Aorta (tissue), 5 donors: Measurements from ENCODE around the gene TMED7. TPM values are rescaled to one million over a fixed set of nuclear protein-coding genes. Genes with fewer than 3 reads are reported as not detected.

ENCODE experiments used
- ATAC-seq: fragments of 200-7000 bp; cut with Tn5 transposase; one replicate; pipeline ENCODE4 v1.9.1; 2022; ENCODE audit warnings: moderate library complexity; ENCODE audit not compliant: low FRiP score
- DNase-seq, 2 donors: peaks; one replicate each; pipeline ENCODE4 v3.0.0-alpha.2; 2020
- H3K27ac ChIP-seq, 2 donors: one replicate each; pipeline ENCODE4 v1.5.1; 2013; ENCODE audit warnings: low read length in 2 of 2, mild to moderate bottlenecking in 2 of 2, moderate library complexity in 2 of 2, control low read depth in 1 of 2, inconsistent platforms in 1 of 2, low read depth in 1 of 2
- H3K27me3 ChIP-seq, 2 donors: one replicate each; pipeline ENCODE4 v1.6.1; 2013; ENCODE audit warnings: control low read depth in 1 of 2, low read length in 1 of 2, mild to moderate bottlenecking in 1 of 2, moderate library complexity in 1 of 2; ENCODE audit not compliant: insufficient read depth in 2 of 2, control insufficient read depth in 1 of 2
- H3K36me3 ChIP-seq, 2 donors: one replicate each; pipeline ENCODE4 v1.6.1; 2013; ENCODE audit warnings: control low read depth in 1 of 2, low read length in 1 of 2, mild to moderate bottlenecking in 1 of 2; ENCODE audit not compliant: insufficient read depth in 2 of 2, control insufficient read depth in 1 of 2
- H3K4me1 ChIP-seq, 2 donors: one replicate each; pipeline ENCODE4 v1.6.1; 2013; ENCODE audit warnings: low read length in 2 of 2, control low read depth in 1 of 2, mild to moderate bottlenecking in 1 of 2, moderate library complexity in 1 of 2; ENCODE audit not compliant: insufficient read depth in 2 of 2, control insufficient read depth in 1 of 2
- H3K4me3 ChIP-seq, 2 donors: one replicate each; pipeline ENCODE4 v1.5.1; 2013; ENCODE audit warnings: low read length in 2 of 2, control low read depth in 1 of 2, mild to moderate bottlenecking in 1 of 2
- H3K9me3 ChIP-seq: one replicate; pipeline ENCODE4 v1.6.1; 2013; ENCODE audit warnings: mild to moderate bottlenecking, low read length; ENCODE audit not compliant: control insufficient read depth
- WGBS, 2 donors: extraction: QIAGEN DNeasy Blood & Tissue Kit; methylation state at CpG; one replicate each; pipeline ENCODE4 v1.1.7; 2013; 5-methylcytosine and 5-hydroxymethylcytosine counted together
- intact Hi-C, 2 donors: fragments of 100-400 bp; cut with DNase I; formaldehyde crosslinking; loops; one replicate each; pipeline versions ENCODE4 v1.14.2 to v1.15.0; 2022
- polyA plus RNA-seq, 2 donors: library from polyadenylated mRNA; stranded (reverse); fragments of 200-250 nt; gene quantifications; one replicate each; pipeline ENCODE4 v1.2.3, GENCODE V29; 2013
- total RNA-seq, 2 donors: library from RNA; stranded (reverse); fragmentation: NEBNext Ultra II Directional; extraction: Animal tissue kit (Norgen Biotek cat#: 25700); gene quantifications; one replicate each; pipeline ENCODE4 v1.2.1, GENCODE V29; 2021
- donor health status: healthy with polysubstance abuse.
- donor health status: Bipolar disorder and iron deficiency.
- donor health status: DM: no; HTN: no; CAD: no.
- donor health status: DM: no; HTN: no; CAD: no.
- donor health status: DM: yes; HTN: yes; CAD: no.

TMED7 gene
- total and polyA plus RNA-seq, 4 donors: 35.1 to 101 (median 68.0) TPM

DNA sequence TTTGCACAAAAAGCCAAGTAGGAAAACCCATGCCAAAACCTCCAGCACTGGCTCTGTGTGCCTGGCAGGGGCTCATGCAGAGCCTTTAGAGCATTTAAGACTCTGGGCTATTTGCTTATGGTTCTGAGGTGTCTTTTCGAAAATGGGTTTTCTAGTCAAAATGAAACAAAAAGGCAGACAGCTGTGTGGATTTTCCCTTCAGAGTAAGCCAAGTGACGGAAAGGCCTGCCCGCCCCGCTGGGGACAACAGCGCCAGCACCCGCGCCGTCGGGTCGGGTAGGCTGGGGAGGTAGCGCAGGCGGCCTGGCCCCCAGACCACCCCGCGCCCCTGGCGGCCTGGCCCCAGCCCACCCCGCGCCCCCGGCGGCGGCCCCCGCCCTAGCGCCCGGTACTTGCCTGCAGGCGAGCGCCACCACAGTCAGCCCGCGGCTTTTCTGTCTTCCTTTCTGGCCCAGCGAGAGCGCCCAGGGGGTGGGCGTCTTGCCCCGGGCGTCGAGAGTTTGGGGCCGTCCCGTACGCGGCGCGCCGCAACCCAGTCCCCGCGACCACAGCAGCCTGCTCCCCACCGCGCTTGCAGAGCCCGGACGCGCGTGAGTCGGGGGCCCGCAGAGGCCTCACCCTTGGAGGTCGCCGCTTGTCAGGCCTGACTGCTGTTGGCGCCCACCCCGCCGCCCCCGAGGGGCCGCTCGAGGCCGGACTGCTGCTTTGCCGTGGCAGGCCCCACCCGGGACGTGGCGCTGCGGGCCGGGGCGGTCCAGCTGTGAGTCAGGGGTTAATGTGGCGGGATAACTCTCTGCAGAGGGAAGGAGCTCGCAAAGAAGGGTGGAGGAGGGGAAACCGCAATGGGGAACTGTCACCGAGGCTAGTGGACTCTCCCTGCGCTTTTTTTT lies 23.9 kb downstream of the TMED7 start, which contains the start of gene TICAM2:
TICAM2 (minus strand) TSS at position 779 of the 890 bp plus-strand sequence. CDS start 21,223 bp downstream, outside the sequence.
- intact Hi-C loops: no loop called here

DNA sequence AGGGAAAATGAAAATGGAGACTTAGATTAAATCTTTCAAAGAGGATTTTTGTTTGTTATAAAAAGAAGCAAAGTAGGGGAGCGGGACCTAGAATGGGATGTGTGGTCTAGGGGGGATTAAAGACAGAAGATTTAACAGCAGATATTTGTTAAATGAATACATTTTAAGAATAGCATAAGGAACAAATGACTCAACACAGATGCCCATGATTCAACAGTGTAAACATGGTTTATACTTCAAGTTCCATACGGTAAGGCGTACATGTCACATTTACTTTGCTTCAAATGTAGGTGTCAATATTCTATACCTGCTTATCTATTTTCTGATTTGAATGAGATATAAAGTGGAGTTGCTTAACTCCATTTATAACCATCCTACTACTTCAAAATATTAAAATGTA lies 25.1 kb downstream of the TMED7 start:
- H3K9me3 ChIP-seq: no peaks in the 10 kb centered on the region
- no peaks in the 10 kb centered on the region for H3K36me3 ChIP-seq
- no peaks in the 10 kb centered on the region for H3K27me3 ChIP-seq
- no peak overlapping the region for H3K27ac ChIP-seq
- peak overlapping the region; percentile 86 to 99 for H3K4me3 ChIP-seq
- ATAC-seq (no peak), DNase-seq (no peak)
- H3K4me1 ChIP-seq: peaks cover 4 to 10% of the 10 kb centered on the region in 2 donors
- intact Hi-C loops: no loop called here
- WGBS, 2 donors: 84 to 91% methylated on average over 3 of the region's 3 CpGs

More for the DNA sequence above, 23.9 kb downstream of the TMED7 start, which contains the start of gene TICAM2:
- ATAC-seq (peak; percentile 89), DNase-seq (peak; percentile 86 to 89)
- Histone ChIP-seq H3K9me3 (no peaks in the 10 kb centered on the region), H3K27ac (peak within 1 kb of the TSS; percentile 2 to 70), H3K36me3 (no peaks in the 10 kb centered on the region), H3K27me3 (no peaks in the 10 kb centered on the region), H3K4me3 (peak within 1 kb of the TSS; percentile 86 to 99), H3K4me1 (peaks cover 4 to 10% of the 10 kb centered on the region in 2 donors)
- WGBS, 2 donors: 0% methylated on average over 71 of the region's 71 CpGs

DNA sequence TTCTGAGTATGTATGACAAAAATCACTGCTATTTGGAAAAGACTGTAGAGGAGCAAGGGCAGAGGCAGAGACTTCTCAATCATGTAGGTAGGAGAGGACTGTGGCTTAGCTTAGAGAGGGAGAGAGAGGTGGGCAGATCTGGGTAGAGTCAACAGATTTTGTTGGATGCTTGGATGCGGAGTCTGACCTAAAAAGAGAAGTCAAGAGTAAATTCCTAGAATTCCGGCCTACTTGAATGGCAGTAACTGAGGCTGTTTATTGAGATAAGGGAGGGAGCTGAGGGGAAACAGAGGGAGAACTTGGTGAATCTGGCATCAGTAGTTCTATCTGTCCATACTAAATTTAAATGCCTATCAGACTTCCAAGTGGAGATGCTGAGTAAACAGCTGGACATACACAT lies 25.9 kb downstream of the TMED7 start:
- Histone ChIP-seq H3K27me3 (no peaks in the 10 kb centered on the region), H3K4me1 (peaks cover 4 to 11% of the 10 kb centered on the region in 2 donors), H3K27ac (peak overlapping the region in 1 of 2 donors; percentile 40), H3K36me3 (no peaks in the 10 kb centered on the region), H3K9me3 (no peaks in the 10 kb centered on the region), H3K4me3 (no peak overlapping the region)
- no peak for DNase-seq
- intact Hi-C loops: no loop called here
- ATAC-seq: no peak
- 6 to 8% methylated on average over 2 of the region's 2 CpGs for WGBS, 2 donors

DNA sequence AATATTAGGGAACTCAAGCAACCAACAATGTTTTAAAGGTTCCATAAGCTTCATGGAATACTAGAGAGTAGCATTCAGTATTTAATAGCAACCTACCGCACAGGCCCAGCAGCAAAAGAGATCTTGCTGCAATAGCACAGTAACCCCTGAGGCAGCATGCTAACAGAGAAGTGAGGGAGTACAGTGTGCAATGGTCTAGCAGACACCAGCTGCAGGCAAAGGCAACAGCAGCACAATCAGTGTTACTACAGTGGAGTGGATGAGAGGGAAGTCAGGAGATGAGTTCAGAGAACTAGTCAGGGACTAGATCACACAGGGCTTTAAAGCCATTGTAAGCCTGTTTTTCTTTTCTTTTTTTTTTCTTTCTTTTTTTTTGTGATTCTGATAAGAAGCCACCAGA lies 26.3 kb downstream of the TMED7 start:
- 48 to 58% methylated on average over 1 of the region's 1 CpG for WGBS, 2 donors
- ATAC-seq (no peak), DNase-seq (peak in 1 of 2 donors; percentile 47)
- H3K4me3 ChIP-seq: no peak overlapping the region
- H3K27ac ChIP-seq: no peak overlapping the region
- no peaks in the 10 kb centered on the region for H3K27me3 ChIP-seq
- peaks cover 4 to 14% of the 10 kb centered on the region in 2 donors for H3K4me1 ChIP-seq
- intact Hi-C loops: no loop called here
- H3K36me3 ChIP-seq: no peaks in the 10 kb centered on the region
- H3K9me3 ChIP-seq: no peaks in the 10 kb centered on the region

DNA sequence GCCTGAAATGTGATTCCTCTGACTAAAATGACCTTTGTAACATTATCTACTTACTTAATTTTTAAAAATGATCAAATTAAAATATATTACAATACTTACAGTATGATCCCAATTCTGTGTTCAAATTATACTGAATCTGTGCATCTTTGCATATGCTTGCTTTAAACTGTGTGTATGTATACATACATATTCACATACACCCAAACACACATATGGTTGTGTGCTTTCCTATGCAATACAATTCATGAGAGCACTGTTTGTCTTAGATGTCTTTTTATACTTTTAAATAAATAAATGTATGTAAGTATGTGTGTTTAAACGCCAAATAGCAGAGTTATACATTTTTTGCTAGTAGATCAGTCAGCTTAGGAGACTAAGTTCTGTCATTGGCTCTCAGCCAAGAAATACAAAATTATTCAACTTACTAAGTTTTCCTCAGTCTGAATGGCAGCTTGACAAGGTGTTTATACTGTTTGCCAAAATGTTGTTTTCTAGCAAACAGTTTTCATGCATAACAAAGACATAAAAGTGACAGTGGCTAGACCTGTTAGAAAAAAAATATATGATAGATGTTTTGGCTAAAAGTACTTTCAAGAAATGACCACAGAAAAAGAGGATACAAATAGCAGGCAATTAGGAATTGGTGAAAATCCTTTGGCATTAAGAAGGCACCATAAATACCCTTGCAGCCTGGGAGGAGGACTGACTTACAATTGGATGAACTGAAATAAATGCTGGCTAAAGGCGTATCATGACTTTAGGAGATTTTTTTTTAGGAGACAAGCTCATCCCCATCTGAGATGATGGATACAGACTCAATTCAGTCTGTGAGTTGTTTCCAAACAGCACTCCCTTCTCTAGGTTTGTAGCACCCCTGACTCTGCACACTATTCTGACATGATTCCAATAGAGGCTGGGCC lies 31.4 kb downstream of the TMED7 start:
- WGBS, 2 donors: 56 to 64% methylated on average over 2 of the region's 2 CpGs
- intact Hi-C loops: no loop called here
- Histone ChIP-seq H3K27me3 (no peaks in the 10 kb centered on the region), H3K4me1 (peaks cover 0 to 4% of the 10 kb centered on the region in 2 donors), H3K9me3 (no peaks in the 10 kb centered on the region), H3K27ac (no peak overlapping the region), H3K4me3 (no peak overlapping the region), H3K36me3 (no peaks in the 10 kb centered on the region)
- ATAC-seq (no peak), DNase-seq (no peak)

DNA sequence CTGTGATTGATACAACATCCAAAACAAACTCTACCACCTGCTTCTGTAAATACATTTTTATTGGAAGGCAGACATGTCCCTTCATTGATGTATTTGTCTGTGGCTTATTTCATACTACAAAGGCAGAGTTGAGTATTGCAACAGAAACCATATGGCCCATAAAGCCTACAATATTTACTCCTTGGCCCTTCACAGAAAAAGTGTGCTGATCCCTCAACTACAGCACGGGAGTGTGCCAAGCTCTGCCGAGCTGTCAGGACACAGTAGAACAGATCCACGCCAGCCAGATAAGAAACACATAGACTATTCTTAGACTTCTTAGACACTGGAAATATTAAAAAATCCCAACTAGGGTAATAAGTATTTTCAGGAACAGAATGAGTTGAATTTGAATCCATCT lies 36.8 kb downstream of the TMED7 start:
- Histone ChIP-seq H3K27ac (no peak overlapping the region), H3K4me3 (no peak overlapping the region), H3K36me3 (no peaks in the 10 kb centered on the region), H3K27me3 (no peaks in the 10 kb centered on the region), H3K9me3 (no peaks in the 10 kb centered on the region), H3K4me1 (no peaks in the 10 kb centered on the region)
- intact Hi-C loops: loop anchor here in 1 of 2 donors (5.0 kb wide), 1 partner anchor 277 kb away; no protein-coding TSS in a partner anchor
- WGBS, 2 donors: 9 to 11% methylated on average over 3 of the region's 3 CpGs
- ATAC-seq (no peak), DNase-seq (no peak)

DNA sequence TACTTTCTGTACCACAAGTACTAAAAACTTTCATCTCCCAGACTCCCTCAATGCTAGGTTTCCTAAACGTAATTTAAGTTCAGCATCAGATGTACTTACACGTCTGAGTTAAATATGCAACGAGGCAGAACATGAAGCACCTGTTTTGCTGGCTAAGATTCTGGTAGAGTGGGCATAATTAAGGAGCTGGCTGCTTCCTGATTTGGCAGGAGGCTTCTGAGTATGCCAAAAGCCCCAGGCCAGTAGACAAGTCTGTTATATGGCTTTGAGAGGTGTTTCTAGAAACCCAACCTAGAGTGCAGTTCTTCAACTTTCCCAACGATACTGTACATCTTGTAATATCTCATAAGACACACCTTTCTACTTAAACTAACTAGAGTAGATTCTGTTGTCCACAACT lies 37.2 kb downstream of the TMED7 start:
- WGBS, 2 donors: 81 to 86% methylated on average over 4 of the region's 4 CpGs
- H3K4me3 ChIP-seq: no peak overlapping the region
- ATAC-seq: no peak
- no peaks in the 10 kb centered on the region for H3K36me3 ChIP-seq
- no peak for DNase-seq
- H3K27ac ChIP-seq: no peak overlapping the region
- no peaks in the 10 kb centered on the region for H3K9me3 ChIP-seq
- intact Hi-C loops: loop anchor here in 1 of 2 donors (5.0 kb wide), 1 partner anchor 276 kb away; no protein-coding TSS in a partner anchor
- no peaks in the 10 kb centered on the region for H3K4me1 ChIP-seq
- no peaks in the 10 kb centered on the region for H3K27me3 ChIP-seq

DNA sequence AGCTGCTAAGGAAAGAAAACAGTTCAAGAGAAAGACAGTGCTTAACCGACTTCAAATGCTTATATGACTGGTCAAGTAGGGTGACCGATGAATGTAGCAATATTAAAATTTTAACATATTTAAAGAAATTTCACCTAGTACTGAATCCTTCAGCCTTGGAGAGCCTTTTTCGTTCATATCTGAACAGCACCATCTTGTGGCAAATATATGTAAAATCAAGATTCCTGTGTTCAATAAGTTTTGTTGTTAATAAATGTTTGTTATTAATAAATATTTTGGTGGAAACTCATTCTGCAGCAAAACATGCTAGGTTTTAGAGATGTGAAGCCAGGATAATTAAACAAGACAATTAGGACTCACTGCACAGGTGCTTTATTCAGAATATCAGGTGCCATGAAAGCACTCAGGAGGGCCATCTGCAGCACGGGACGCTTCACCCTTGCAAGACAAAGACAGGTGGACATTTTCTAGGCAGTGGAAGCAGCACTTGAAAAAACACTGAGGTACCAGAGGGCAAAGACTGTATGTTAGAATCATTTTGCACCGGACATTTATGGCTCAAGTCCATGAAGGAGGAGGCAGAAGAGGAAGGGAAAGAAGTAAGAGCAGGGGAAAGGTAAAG lies 39.2 kb downstream of the TMED7 start:
- no peak overlapping the region for H3K27ac ChIP-seq
- H3K4me1 ChIP-seq: no peaks in the 10 kb centered on the region
- H3K27me3 ChIP-seq: no peaks in the 10 kb centered on the region
- DNase-seq (no peak), ATAC-seq (no peak)
- H3K36me3 ChIP-seq: no peaks in the 10 kb centered on the region
- 49 to 51% methylated on average over 6 of the region's 6 CpGs for WGBS, 2 donors
- no peaks in the 10 kb centered on the region for H3K9me3 ChIP-seq
- H3K4me3 ChIP-seq: no peak overlapping the region
- intact Hi-C loops: loop anchor here (2.0 to 5.0 kb wide), 2 partner anchors 274 to 278 kb away; no protein-coding TSS in a partner anchor
